Lower leg skin (tissue), 4 donors: ENCODE measurements around the gene DUSP2. TPM values are rescaled to one million over a fixed set of nuclear protein-coding genes. Genes with fewer than 3 reads are reported as not detected.

ENCODE experiments used
- DNase-seq, 2 donors: peaks; one replicate each; pipeline ENCODE4 v3.0.0-alpha.2; 2019; ENCODE audit warnings: low spot score in 2 of 2
- H3K4me3 ChIP-seq: fragments of 200-600 bp; sonication (generic); 2 replicates; pipeline ENCODE4 v1.5.1; 2017; ENCODE audit warnings: mild to moderate bottlenecking, low read depth; ENCODE audit not compliant: poor library complexity, severe bottlenecking
- CTCF ChIP-seq, 3 donors: fragments of 450-650 bp; IDR thresholded peaks; one replicate each; pipeline ENCODE4 v1.5.1; 2016; ENCODE audit warnings: antibody characterized with exemption in 3 of 3, mild to moderate bottlenecking in 3 of 3, moderate library complexity in 2 of 3
- POLR2A ChIP-seq, 2 donors: fragments of 450-650 bp; IDR thresholded peaks; one replicate each; pipeline ENCODE4 v1.6.1; 2016 to 2017; ENCODE audit warnings: antibody characterized with exemption in 2 of 2, mild to moderate bottlenecking in 1 of 2, moderate library complexity in 1 of 2
- WGBS, 2 donors: methylation state at CpG; one replicate each; pipeline ENCODE4 v1.1.5; 2018; 5-methylcytosine and 5-hydroxymethylcytosine counted together
- intact Hi-C: fragments of 100-400 bp; cut with DNase I; formaldehyde crosslinking; loops from one replicate; pipeline ENCODE4 v1.15.0; 2023; ENCODE audit warnings: low total_unique reads
- total RNA-seq, 4 donors: library from RNA; depleted of rRNA; stranded (reverse); fragments of >200 nt; gene quantifications; one replicate each; pipeline ENCODE4 v1.1.0, GENCODE V29; 2016

DUSP2 gene
- total RNA-seq, 4 donors from 2014 or later = 39.3 to 57.0 (median 48.8) TPM

DNA sequence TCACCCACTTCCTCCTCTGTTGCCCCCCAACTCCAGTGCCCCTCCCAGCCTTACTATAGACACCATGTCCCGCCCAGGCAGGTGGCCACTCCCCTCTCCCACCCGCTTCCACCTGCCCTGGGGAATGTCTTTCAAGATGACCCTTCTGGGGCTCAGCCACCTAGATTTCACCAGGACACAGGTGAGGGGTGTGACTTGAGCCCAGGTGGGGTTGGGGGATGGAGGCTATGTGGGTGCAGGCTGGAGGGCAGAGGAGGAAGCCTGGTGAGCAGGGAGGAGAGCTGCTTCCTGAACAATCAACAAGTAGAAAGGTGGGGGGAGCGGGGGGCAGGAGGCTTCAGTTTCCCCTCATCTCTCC lies 37.6 kb downstream of the DUSP2 start:
- TF ChIP-seq CTCF (IDR thresholded peaks at IDR 0.05) = no peak
- TF ChIP-seq POLR2A (IDR thresholded peaks at IDR 0.05) = no peak
- intact Hi-C loops = no loop called here
- 79 to 88% methylated on average over 3 of the region's 3 CpGs for WGBS, 2 donors
- no peak overlapping the region for H3K4me3 ChIP-seq
- DNase-seq = no peak

DNA sequence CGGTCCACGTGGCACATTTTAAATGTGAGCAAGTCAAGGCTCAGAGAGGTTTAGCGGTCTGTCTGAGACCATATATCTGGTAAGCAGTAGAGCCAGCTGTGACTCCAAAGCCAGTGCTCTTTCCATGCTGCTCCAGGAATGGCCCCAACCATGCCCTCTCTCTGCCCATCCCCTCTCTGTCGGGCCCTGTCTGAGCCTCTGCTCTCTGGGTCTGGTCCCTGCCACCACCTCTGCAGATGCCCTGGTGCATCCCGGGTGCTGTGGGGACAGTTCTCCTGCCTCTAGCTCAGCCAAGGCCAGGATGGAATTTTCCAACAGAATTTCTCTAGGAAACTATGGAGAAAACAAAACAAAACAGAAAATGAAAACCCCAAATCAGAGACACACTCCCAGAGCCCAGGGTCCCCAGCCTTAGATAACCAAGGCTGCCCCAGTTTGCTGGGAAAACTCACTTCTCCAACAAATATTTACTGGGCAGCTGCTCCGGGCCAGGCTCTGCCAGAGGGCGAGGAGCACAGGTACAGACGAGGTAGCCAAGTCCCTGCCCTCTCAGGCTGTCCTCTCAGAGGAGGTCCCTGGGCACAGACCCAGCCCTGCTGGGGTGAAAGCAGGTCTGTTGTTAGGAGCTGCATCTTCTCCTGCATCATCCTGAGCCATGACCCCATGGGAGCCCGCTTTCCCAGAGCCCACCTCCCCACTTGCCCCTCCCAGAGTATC lies 38.1 kb downstream of the DUSP2 start:
- 82 to 86% methylated on average over 8 to 9 of the region's 9 CpGs for WGBS, 2 donors
- no peak for DNase-seq
- no peak for TF ChIP-seq POLR2A (IDR thresholded peaks at IDR 0.05)
- no peak overlapping the region for H3K4me3 ChIP-seq
- intact Hi-C loops = no loop called here

- TF ChIP-seq POLR2A (IDR thresholded peaks at IDR 0.05) = no peak
- TF ChIP-seq CTCF (IDR thresholded peaks at IDR 0.05) = no peak
- intact Hi-C loops = no loop called here
- peak in 1 of 2 donors; percentile 48 for DNase-seq
- no peak overlapping the region for H3K4me3 ChIP-seq
- WGBS, 2 donors = 97 to 98% methylated on average over 8 of the region's 8 CpGs
Measured at GRCh38 chr2:96105994-96106715, 39.1 kb downstream of the DUSP2 start.

GRCh38 chr2:96105152-96105915 lies 39.9 kb downstream of the DUSP2 start:
- intact Hi-C loops = no loop called here
- peak in 1 of 2 donors; percentile 53 for DNase-seq
- TF ChIP-seq CTCF (IDR thresholded peaks at IDR 0.05) (no peak), POLR2A (IDR thresholded peaks at IDR 0.05) (no peak)
- no peak overlapping the region for H3K4me3 ChIP-seq
- 92 to 98% methylated on average over 3 of the region's 3 CpGs for WGBS, 2 donors

- WGBS, 2 donors = 93 to 95% methylated on average over 6 of the region's 6 CpGs
Measured at GRCh38 chr2:96104487-96104861, 40.8 kb downstream of the DUSP2 start.

More at GRCh38 chr2:96104487-96104861, 40.8 kb downstream of the DUSP2 start:
- TF ChIP-seq CTCF (IDR thresholded peaks at IDR 0.05) (no peak), POLR2A (IDR thresholded peaks at IDR 0.05) (no peak)
- peak in 1 of 2 donors; percentile 75 for DNase-seq
- H3K4me3 ChIP-seq = no peak overlapping the region
- intact Hi-C loops = no loop called here
